Measurements from ENCODE around the gene GSK3A. TPM values are rescaled to one million over a fixed set of nuclear protein-coding genes. Genes with fewer than 3 reads are reported as not detected.

GSK3A gene
- total RNA-seq, 1 experiment from 2014 or later: 44.6 TPM

DNA sequence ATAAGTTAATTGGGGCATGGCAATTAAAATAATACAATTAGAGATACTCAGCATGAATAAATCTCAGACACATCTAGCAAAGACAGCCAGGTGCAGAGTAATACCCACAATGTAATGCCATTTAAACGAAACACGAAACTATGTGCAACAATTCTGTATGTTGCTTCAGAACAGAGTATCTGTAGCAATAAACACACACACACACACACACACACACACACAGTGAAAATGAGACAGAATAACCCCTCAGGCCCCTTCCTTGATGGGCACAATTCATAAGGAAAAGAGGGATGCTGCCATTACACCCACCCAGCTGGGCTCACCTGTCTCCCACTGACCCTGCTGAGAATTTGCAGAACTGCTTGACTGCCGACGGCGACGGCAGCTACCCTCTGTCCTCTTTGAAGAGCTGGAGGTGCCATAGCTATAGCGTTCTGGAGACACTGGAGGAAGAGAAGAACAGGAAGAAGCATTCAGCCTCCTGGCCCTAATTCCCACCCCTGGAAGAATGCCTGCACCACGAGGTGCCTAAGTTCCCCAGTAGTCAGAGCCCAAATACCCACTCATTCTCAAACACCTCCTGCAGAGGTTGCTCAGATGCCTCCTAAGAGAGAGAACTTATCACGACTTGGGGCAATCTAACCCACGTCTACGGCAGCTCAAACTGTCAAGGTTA lies 27.5 kb downstream of the GSK3A start:
- peak overlapping the region; percentile 75; the same call in 1 of the 2 replicates for H3K4me3 ChIP-seq
- H3K4me1 ChIP-seq (replicated peaks; ENCODE audit: insufficient read depth): peaks cover 40% of the 10 kb centered on the region
- ChIA-PET POLR2A (ENCODE audit: unreplicated experiment) (interaction anchor here (0.7 kb wide), 1 partner anchor 139 kb away, joined by 5 read pairs; the partner anchor contains the start of gene ZNF574), CTCF (no interaction called here)
- H3K79me2 ChIP-seq (ENCODE audit: low read depth): peaks cover 88% of the 10 kb centered on the region
- no peak overlapping the region for H2AFZ ChIP-seq
- intact Hi-C loops (cut with micrococcal nuclease; ENCODE audit: unreplicated experiment): loop anchor here (2.0 to 5.0 kb wide), 2 partner anchors 24 to 67 kb away; no protein-coding TSS in a partner anchor
- peaks cover 20% of the 10 kb centered on the region; the same call in 1 of the 2 replicates for H3F3A ChIP-seq (ENCODE audit: insufficient read depth, low read depth)
- no TSS peak for BruUV-seq (replicated peaks)
- no peak for DNase-seq
- H4K20me1 ChIP-seq (ENCODE audit: insufficient read depth): peaks cover 32% of the 10 kb centered on the region
- H3K9me2 ChIP-seq (ENCODE audit: insufficient read depth): no peaks in the 10 kb centered on the region
- peak overlapping the region; percentile 89 for H3K4me2 ChIP-seq
- TF ChIP-seq CTCF (conservative IDR thresholded peaks at IDR 0.05) (no peak), EZH2 (IDR thresholded peaks at IDR 0.05; ENCODE audit: low read depth) (no peak)
- H3K36me3 ChIP-seq (ENCODE audit: low read depth): peaks cover 25% of the 10 kb centered on the region
- no peaks in the 10 kb centered on the region for H3K9me3 ChIP-seq (ENCODE audit: insufficient read depth, low read depth)
- no peak overlapping the region for H3K27ac ChIP-seq
- no peaks in the 10 kb centered on the region for H3K27me3 ChIP-seq (ENCODE audit: insufficient read depth, low read depth)

DNA sequence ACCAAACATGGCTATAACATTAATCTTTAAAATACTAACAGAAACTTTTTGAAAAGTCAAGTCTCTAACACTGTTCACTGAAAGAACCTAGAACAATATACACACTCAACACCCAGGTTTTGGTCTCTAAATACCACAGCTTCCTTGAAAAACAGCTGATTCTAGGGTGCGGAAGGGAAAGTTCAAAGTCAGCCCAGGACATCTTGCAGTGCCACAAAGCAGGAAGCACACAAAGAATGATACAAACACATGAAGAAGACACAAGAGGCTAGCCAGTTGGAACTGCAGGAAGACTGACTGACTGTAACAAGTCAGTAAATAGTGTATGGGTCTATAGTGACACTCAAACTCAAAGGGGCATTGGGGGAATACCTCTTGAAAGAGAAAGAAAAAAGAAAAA lies 29.5 kb downstream of the GSK3A start:
- Histone ChIP-seq H3K36me3 (ENCODE audit: low read depth) (peaks cover 42% of the 10 kb centered on the region), H3K79me2 (ENCODE audit: low read depth) (peaks cover 92% of the 10 kb centered on the region), H3K9me2 (ENCODE audit: insufficient read depth) (no peaks in the 10 kb centered on the region), H3K27ac (no peak overlapping the region), H3K27me3 (ENCODE audit: insufficient read depth, low read depth) (no peaks in the 10 kb centered on the region), H4K20me1 (ENCODE audit: insufficient read depth) (peaks cover 32% of the 10 kb centered on the region), H3K4me2 (no peak overlapping the region), H3K9me3 (ENCODE audit: insufficient read depth, low read depth) (no peaks in the 10 kb centered on the region), H3K4me3 (no peak overlapping the region), H2AFZ (no peak overlapping the region), H3F3A (ENCODE audit: insufficient read depth, low read depth) (peaks cover 35% of the 10 kb centered on the region), H3K4me1 (replicated peaks; ENCODE audit: insufficient read depth) (peaks cover 45% of the 10 kb centered on the region)
- no peak for DNase-seq
- no TSS peak for BruUV-seq (replicated peaks)
- ChIA-PET POLR2A (ENCODE audit: unreplicated experiment) (no interaction called here), CTCF (interaction anchor here (0.6 kb wide), 2 partner anchors 78 to 588 kb away, joined by 3 to 21 read pairs; no protein-coding TSS in a partner anchor)
- TF ChIP-seq CTCF (conservative IDR thresholded peaks at IDR 0.05): no peak
- no peak for TF ChIP-seq EZH2 (IDR thresholded peaks at IDR 0.05; ENCODE audit: low read depth)
- intact Hi-C loops (cut with micrococcal nuclease; ENCODE audit: unreplicated experiment): no loop called here

GRCh38 chr19:42208612-42209011 lies 33.8 kb downstream of the GSK3A start:
- Histone ChIP-seq H4K20me1 (ENCODE audit: insufficient read depth) (peaks cover 10% of the 10 kb centered on the region), H3K27ac (peak overlapping the region; percentile 93), H3K27me3 (ENCODE audit: insufficient read depth, low read depth) (no peaks in the 10 kb centered on the region), H2AFZ (no peak overlapping the region), H3K4me2 (peak overlapping the region; percentile 75), H3K36me3 (ENCODE audit: low read depth) (peaks cover 41% of the 10 kb centered on the region), H3K4me1 (replicated peaks; ENCODE audit: insufficient read depth) (peaks cover 48% of the 10 kb centered on the region), H3K9me2 (ENCODE audit: insufficient read depth) (no peaks in the 10 kb centered on the region), H3K4me3 (no peak overlapping the region), H3K79me2 (ENCODE audit: low read depth) (peaks cover 82% of the 10 kb centered on the region), H3F3A (ENCODE audit: insufficient read depth, low read depth) (peaks cover 43% of the 10 kb centered on the region), H3K9me3 (ENCODE audit: insufficient read depth, low read depth) (no peaks in the 10 kb centered on the region)
- ChIA-PET CTCF (interaction anchor here (0.6 kb wide), 1 partner anchor 9 kb away, joined by 3 read pairs; the partner anchor contains the start of gene DEDD2), POLR2A (ENCODE audit: unreplicated experiment) (no interaction called here)
- no TSS peak for BruUV-seq (replicated peaks)
- intact Hi-C loops (cut with micrococcal nuclease; ENCODE audit: unreplicated experiment): loop anchor here (5.0 kb wide), 1 partner anchor 34 kb away; the partner anchor contains the start of gene GSK3A
- no peak for DNase-seq
- TF ChIP-seq EZH2 (IDR thresholded peaks at IDR 0.05; ENCODE audit: low read depth) (no peak), CTCF (conservative IDR thresholded peaks at IDR 0.05) (no peak)
